GM18517 (cell line): ENCODE data around the gene PKNOX2.
A peak's percentile ranks its signal among the peaks of the same experiment; 100 is the strongest.

ENCODE experiments used
- ATAC-seq: cut with Tn5 transposase; IDR thresholded peaks from one replicate; pipeline ENCODE4 v1.9.1; 2021; ENCODE audit warnings: mild to moderate bottlenecking, moderate library complexity; ENCODE audit not compliant: unreplicated experiment

The PKNOX2 gene

DNA sequence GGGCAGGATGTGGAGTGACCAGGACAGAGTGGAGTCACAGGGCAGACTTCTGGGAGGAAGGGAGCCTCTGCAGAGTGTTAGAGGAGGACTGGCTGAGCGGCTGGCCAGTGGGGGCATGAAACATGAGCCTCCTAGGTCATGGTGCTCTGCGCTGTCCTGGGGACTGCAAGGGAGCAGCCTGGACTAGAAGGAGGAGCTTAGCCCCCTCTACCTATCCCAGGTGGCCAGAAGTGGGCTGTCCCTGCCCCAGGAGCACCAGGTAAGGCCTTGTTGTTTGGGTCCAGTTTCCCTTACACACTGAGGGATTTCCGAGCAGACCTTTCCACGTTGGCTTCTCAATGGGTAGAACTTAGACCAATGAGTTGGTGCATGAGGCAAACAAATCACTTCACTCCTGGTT lies 7.4 kb downstream of the PKNOX2 start:
- ATAC-seq, result no peak

DNA sequence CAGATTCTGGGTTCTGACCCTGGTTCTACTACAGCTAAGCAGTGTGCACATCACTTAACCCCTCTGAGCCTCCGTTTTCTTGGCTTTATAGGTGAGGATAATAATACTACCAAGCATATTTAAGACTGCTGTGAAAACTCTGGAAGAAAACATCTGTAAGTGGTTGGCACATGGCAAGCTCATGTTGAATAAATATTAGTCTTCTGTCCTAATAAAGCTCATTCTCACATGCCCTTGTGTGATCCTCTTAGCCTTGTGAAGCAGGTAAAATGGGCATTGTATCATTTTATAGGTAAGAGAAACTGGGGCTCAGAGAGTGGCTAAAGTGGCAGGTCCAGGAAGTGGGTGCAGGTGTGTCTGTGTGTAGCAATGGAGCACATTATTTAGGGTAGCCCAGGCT lies 8.5 kb downstream of the PKNOX2 start:
- ATAC-seq, result no peak

DNA sequence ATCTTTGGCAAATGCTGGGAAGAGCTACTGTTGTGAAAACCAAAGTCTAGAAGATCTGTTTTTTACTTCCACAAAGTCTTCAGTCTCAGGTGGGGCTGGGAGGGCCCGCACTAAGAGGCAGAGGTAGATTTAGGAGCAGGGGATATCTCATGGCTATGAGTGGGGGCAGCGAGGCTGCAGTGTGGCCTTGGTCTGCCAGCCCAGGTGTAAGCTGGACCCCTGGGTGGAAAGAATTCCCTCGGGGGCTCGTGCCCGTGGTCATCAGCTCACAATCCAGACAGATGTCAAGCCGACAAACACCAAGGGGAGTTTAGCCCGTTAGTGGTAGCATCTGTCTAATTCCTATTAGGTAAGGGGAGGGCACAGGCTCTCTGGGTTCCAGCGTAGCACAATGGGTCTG lies 9.0 kb downstream of the PKNOX2 start:
- ATAC-seq, result no peak

DNA sequence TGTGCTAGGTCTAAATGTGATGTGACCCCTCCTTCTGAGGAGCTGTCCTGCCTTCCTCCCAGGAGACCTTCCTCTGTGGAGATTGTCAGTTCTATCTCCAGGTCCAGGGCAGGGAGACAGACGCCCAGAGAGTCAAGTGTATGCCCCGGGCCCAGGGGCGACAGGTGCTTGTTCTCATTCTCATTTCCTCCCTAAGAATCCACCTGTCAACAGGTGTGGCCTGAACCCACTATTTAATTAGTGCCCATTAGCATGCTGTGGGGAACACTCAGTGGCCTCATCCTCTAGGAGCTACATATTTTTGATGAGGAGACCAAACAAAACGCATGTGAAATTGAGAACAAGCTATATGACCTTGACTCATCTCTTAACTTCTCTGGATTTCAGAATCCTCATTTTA lies 9.5 kb downstream of the PKNOX2 start:
- no peak for ATAC-seq

DNA sequence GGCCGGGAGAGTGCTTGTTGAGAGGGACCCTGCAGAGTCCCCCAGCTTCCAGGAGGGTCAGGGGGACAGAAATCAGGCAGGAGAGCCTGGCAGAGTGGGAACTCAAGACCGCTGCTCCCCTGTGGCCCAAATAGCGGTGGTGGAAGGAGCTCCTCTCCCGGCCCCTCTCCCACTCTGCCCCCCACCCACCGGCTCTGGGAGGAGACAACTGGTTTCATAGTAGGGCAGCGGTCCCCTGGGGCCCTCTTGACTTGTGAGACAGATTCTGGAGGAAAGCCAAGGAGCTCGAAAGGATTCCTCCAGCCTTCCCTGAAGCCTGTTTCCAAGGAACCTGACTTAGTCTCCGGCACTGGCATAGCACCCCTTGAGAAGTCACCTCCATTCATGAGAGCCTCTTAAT lies 10.1 kb downstream of the PKNOX2 start:
- no peak for ATAC-seq

DNA sequence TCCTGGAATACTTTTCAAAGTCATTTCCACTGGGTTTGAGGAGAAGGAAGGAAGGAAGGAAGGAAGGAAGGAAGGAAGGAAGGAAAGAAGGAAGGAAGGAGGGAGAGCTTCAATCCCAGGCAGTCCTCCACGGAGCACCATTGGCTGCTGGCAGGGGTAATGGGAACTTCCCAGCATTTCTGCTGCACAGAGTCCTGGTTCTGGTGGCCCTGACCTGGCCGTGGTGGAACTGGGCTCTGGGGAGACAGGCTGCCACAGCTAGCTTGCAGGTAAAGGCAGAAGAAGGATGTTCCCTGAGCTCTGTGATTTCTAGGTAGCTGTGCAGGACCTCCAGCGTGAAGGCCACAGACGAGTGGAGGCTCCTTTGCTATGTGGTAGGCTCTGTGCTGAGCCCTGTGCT lies 10.6 kb downstream of the PKNOX2 start:
- ATAC-seq, result no peak

DNA sequence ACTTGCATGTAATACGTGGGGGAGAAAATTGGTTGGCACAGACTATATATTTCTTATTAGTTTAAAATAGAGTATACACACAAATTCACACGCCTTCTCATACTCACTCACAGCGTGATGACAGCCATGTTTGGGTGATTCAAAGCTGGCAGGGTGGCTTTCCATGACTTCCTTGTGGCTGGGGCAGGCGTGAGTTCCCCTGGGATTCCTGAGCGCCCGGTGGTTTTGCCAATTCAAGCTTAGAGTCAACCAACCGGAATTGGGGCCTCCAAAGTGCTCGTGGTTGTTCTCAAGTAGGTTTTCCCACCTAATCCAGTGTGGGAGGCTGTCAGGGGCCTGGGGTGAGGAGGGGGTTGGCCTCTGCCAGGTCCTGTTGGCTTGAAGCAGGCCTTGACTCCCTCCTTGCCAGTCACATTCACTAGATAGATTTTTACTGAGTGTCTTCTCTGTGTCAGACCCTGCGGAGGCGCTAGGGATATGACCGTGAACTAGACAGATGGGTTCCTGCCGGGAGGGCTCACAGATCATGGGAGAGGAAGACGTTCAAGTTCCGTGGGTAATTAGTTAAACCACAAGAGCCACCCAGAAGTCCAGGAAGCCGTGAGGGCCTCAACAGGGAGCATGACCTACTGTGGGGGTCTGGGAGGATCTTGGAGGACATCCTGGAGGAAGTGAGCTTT lies 11.5 kb downstream of the PKNOX2 start:
- no peak for ATAC-seq

DNA sequence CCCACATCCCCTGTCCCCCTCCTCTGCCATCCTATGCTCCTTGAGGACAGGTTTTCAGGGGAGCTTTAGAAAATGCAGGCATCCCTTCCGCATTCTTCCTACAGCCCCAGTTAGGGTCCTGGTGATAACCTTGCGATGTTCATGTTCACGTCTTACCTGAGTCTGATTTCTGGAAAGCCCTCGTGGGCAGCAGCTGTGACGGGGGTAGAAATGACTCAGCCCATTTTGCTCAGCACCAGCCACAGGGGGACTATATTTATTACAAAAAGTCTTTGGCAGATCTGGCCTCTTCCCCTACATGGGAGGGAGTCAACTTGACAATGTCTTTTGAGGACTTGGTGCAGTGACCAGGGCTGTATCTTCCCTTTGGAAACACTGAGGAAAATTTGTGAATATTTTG lies 12.3 kb downstream of the PKNOX2 start:
- ATAC-seq, result no peak

DNA sequence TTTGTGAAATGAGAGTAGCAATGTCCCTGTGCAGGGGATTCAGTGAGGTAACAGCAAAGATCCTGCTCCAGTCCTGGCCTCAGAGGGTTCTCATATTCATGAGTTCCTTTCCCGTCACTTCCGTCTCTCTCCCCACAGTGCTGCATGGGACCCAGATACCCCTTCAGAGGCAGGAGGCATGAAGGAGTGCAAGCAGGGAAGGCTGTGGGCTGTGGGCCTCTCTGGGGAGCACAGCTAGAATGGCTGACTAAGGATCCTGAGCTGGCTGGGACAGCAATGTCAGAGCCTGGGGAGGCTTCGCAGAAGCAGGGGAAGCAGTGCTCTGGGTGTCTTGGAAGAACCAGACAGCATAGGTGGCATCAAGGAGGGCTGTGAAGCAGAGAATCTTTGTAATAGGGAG lies 13.0 kb downstream of the PKNOX2 start:
- no peak for ATAC-seq

DNA sequence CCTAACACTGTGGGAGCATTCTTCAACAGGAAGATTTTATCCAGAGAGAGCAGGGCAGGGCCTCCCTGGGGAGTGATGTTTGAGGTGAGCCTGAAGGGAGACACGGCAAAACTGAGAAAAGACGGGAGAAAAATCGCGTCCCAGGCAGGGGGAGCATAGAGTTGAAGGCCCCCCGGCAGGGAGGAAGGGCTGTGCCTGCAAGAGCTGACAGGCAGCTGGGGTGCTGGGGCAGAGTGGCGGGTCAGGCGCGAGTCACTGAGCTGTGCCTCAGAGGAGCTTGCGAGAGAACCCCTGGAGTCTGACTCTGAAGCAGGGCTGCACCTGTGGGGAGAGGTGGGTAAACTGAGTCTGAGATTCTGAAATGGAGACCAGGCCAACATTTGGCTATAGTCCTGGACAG lies 14.8 kb downstream of the PKNOX2 start:
- ATAC-seq, result no peak

DNA sequence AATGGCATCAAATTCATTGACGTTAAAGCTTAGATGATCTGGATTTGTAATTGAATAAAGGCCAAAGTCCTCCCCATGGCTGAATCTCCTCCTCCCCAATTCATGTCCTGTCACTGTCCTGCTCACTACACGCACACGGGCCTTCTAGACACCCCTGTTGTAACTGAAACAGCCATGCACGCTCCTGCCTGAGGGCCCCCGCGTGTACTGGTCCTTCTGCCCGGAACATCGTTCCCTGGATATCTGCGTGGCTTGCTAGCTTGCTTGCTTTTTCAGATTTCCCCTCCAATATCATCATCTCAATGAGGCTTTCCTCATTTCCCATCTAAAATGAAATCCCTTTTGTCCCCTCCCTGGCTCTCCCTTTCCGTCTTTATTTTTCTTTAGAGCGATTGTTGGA lies 15.3 kb downstream of the PKNOX2 start:
- no peak for ATAC-seq

DNA sequence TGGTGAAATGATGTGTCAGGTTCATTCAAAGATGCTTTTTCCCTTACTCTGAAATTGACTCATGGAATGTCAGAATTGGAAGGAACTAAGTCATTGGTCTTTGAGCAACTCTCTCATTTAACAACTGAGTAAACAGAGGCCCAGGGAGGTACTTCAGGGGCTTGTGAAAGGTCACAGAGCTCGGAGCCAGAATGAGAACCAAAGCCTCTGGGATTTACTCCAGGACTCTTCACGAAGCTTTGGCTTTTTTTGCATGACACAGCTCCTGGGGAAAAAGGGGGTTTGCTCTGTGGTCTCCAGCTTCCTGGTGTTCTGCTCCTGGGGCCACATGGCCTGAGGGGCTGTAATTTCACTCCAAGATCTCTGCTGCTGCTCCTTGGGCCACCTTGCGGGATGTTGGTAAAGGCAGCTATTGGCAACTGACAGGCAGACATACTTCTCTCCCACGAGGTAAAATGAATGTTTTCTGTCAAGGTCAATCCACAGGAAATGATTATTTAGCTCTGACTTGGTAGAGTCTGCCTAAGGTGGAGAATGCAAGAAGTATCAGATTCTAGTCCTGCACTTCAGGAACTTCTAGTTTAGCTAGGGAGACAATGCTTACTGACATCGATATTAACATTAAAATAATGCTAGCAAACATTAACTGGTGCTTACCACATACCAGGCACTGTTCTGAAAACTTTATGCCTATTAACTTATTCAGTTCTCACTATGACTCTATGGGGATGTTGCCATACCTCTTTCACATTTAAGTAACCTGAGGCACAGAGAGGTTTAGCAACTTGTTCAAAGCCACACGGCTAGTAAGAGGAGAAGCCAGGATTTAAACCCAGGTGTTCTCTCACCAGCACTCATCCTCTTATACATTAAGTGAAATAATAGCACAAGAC lies 16.1 kb downstream of the PKNOX2 start:
- peak; percentile 69 for ATAC-seq

DNA sequence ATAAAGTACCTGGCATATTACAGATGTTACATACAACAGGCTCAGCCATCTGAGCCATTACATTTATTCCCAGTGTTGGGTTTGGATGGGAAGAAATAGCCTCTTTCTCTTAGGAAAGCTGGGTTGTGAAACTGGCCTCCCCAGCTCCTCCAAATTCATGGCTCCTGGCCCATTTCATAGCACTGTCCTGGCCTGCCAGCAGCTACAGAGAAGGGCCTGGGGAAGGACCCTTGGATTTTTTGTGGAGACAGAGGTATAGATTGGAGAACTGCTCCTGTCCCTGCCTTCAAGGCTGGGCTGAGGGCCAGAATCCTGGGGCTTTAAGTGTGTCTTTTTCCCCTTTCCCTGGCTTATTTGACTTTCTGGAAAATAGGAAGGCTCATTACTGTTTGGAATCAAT lies 18.0 kb downstream of the PKNOX2 start:
- ATAC-seq, result no peak

DNA sequence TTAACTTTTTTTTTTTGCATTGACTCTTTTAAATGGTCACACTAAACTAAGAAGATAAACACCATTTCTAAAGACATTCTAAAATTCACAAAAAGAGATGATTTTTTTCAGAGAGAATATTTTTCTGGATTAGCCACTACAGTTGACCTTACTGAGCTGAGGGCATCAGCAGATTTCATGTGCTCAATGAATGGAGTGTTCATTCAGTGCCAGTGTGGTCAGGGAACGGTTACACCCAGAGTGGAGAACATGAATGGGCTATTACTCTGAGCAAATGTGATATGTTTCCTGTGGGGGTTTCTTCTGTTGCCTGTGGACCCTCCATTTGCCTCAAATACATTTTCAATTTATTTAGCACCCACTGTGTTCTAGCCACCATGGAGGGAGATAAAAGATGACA lies 19.1 kb downstream of the PKNOX2 start:
- ATAC-seq, result no peak

DNA sequence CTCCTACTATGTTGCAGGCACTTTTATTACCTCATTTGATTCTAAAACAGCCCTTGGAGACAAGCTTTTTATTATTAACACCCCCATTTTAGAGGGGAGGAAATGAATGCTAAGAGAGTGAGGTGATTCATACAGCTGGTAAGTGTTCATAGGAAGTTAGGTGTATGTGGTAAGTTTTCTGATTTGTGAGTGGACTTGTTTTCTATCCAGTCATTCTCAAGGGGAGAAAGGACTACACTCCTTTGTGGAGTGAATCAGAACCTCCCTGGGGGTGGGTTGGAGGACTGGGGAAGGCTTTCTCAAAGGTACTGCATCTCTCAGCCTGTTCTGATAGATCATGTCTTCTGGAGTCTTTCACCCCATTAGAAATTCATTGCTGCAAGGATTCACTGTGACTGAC lies 23.5 kb downstream of the PKNOX2 start:
- ATAC-seq, result no peak

DNA sequence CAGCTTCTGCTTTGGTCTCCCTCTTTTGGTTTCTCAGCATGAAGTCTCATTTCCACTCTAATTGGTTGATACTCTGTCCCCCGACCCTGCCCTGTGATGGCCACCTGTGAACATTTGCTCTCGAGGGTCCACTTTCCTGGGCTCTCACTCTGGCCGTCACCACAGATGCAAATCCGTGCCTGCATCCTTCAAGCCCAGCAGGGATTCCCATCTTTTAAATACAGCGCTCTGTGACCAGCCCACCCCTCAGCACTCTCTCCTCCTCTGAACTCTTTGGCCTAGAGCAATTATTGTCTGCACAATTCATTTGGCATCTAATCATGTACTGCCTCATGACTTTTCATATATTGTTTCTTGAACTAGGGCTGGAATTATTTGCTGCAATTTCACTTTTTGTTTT lies 26.0 kb downstream of the PKNOX2 start:
- no peak for ATAC-seq

DNA sequence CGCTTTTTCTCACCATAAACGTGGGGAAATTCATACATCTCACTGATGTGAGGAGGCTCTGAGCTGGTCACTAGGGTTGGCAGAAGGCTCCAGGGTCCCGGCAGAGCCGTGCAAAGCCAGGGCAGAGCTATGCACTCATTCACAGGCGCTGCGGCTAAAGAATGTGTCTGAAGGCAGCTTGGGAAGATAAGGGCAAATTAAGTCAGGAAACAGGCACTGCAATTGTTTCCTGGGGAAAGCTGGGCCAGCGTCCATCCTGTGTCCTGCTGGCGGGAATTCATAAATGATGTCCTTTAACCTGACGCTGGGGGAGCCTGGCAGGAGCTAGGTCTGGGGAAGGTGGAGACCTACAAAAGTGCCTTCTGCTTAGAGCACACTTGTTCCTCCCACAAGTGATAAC lies 27.6 kb downstream of the PKNOX2 start:
- ATAC-seq, result no peak

DNA sequence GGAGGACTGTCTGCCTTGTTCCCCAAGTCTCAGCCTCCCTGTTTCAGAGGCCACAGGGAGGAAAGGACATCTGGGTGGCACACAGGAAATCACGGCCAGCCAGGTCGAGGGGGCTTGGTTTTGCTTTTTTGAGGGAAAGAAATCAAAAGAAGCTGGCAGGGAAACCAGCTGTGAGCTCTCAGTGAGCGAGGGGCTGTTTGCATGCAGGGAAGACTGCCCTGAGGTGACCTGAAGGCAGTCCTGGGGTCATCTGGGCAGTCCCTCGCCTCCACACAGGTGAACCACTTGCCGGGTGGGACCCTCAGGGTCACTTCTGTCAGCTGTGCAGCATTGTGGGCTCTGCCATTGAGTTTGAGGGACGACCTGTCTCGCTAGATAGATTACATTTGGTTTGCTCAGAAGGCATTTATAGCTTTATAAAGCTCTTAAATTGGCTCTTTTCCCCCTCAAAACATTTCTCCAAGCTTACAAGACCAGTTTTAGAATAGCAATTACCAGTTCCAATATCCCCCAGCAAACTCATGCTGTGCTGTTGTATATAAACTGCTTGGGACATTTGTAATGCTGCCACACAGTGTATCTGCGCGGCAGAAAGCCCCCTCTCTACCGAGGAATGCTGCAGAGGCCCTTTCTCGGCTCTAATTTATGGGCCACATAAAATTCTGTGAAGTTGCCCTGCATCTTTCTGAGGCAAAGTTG lies 28.3 kb downstream of the PKNOX2 start:
- ATAC-seq, result no peak

DNA sequence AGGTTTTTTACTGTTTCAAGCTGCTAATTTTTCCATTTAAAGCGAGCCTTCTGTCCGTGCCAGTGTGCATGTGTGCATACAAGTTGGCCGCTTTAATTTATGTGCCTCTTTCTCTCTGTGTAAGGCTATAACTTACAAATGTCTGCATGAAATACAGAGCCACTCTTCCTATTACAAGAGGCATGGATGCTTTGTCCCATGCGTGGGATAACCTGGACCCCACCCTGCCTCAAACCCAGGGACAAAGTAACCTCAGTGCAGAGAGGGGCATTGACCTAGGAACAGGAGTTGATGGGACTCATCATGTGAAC lies 28.8 kb downstream of the PKNOX2 start:
- no peak for ATAC-seq

DNA sequence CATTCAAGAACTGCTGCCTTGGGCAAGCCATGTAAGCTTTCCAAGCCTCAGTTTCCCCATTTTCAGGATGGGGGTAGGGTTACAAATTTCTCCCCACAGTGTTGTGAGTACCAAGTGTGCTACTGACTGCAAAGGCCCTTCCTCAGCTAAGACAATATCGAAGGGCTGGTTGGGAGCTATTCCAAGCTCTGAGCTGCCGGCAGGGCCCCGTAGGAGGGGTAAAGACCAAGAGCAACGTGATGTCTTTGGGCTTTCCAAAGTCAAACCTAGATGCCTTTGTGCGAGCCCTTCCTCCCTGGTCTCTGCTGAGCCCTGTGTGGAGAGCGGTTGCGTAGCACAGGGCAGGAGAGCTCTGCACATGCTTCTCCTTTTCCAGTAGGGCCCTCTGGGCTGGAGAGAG lies 29.3 kb downstream of the PKNOX2 start:
- no peak for ATAC-seq

DNA sequence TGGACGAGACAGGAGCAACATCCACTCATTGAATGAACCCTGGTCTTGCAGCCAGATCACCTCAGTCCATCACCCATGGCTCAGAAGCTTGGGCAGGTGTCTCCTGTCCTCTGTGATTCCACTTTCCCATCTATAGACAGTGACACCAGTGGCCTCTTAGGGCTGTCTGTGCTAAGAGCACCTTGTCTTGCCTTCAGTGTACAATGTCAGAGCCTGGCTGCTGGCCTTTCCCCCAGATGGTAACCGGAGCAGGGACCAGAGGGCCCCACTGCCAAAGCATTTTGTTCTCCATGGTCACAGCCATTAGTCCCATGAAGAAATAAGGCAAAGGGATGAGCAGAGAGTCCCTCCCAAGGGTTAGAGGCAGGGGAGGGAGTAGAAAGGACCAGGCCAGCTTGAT lies 35.4 kb downstream of the PKNOX2 start:
- no peak for ATAC-seq

DNA sequence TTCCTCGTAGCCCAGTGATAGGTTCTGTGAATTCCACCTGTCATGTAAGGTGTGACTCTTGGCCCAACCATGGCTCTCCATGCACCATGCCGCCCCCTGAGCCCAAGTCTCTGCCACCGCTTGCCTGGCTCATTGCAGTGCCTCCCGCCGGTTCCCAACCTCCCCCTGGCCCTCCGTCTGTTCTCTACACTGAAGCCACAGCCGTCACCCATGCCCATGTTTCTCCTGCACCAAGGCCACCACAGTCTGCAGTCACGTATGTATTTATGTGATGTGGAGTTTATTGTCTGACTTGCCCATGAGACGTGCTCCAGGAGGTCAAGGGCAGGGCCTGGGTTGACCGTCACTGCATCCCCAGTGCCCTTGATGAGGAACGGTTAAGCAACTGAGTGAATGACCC lies 35.9 kb downstream of the PKNOX2 start:
- ATAC-seq, result no peak
